Measurements from ENCODE around the gene RASAL2.

- TF ChIP-seq TAF1 (IDR thresholded peaks at IDR 0.05; ENCODE audit: low read depth, low read length) (no peak), POLR2A (IDR thresholded peaks at IDR 0.05; ENCODE audit: low read depth, low read length) (no peak)
These were observed 57.9 kb downstream of the RASAL2 start for GRCh38 chr1:178151831-178152230.

Data from GM12891 (cell line).